HepG2 (cell line): ENCODE measurements around the gene FHDC1. TPM values are rescaled to one million over a fixed set of nuclear protein-coding genes. Genes with fewer than 3 reads are reported as not detected.

Experiments used
- MLXIP ChIP-seq: sonication (generic); formaldehyde crosslinking; IDR thresholded peaks from 2 replicates; pipeline ENCODE4 v1.9.0; 2021; ENCODE audit warnings: missing genetic modification reagents, borderline replicate concordance
- NFRKB ChIP-seq: fragments of 450-650 bp; IDR thresholded peaks from 2 replicates; pipeline ENCODE4 v1.6.1; 2017
- THAP11 ChIP-seq: IDR thresholded peaks from 2 replicates; pipeline ENCODE4 v1.6.1; 2016; ENCODE audit warnings: missing biosample characterization, missing genetic modification reagents
- ZBTB33 ChIP-seq: sonication (generic); formaldehyde crosslinking; IDR thresholded peaks from 2 replicates; pipeline ENCODE4 v1.4.0; 2020; ENCODE audit warnings: missing genetic modification reagents
- polyA plus RNA-seq, 8 experiments: library from polyadenylated mRNA; depleted of rRNA in 3 of 8; stranded (reverse) in 7 of 8; unstranded in 1 of 8; fragments of >200 nt; fragmentation: Illumina TruSeq in 4 of 8; extraction: Trizol in 4 of 8; gene quantifications; 2 replicates each; pipeline versions ENCODE4 v1.2.1 to v1.2.3, GENCODE V29; 2011 to 2016; ENCODE audit warnings: low read depth in 4 of 8, missing spikeins in 1 of 8, mixed read lengths in 1 of 8; ENCODE audit not compliant: insufficient read depth in 1 of 8
- total RNA-seq, 5 experiments: library from RNA; depleted of rRNA; stranded (reverse); fragments of >200 nt; fragmentation: Illumina TruSeq; extraction: Trizol; gene quantifications; 2 replicates each; pipeline ENCODE4 v1.2.3, GENCODE V29; 2016; ENCODE audit warnings: low read depth in 1 of 5
- TF ChIP-seq, protein P1 (sequence below): sonication (generic); formaldehyde crosslinking; IDR thresholded peaks from 2 replicates; pipeline ENCODE4 v1.4.0; 2020; ENCODE audit warnings: mild to moderate bottlenecking, missing genetic modification reagents

Gene FHDC1
- total and polyA plus RNA-seq, 2 of the 13 experiments (the other 11 are each of a cell fraction or from before 2014, with no cell fraction given) = 0.07 to 0.15 TPM

DNA sequence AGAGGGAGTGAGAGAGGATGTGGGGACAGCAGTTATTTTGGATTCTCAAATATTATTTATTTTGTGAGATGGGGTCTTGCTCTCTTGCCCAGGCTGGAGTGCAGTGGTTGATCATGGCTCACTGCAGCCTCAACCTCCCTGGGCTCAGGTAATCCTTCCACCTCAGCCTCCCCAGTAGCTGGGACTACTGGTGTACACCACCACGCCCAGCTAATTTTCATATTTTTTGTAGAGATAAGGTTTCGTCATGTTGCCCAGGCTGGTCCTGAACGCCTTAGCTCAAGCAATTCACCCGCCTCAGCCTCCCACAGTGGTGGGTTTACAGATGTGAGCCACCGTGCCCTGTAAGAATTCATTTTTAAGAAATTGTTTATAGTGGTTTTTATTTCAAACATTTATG, 61.2 kb downstream of the FHDC1 start (continued):
- TF ChIP-seq MLXIP (CRISPR knock-in tag) = no peak
- TF ChIP-seq THAP11 (CRISPR knock-in tag) = no peak
- no peak for TF ChIP-seq ZBTB33 (CRISPR knock-in tag)
- TF ChIP-seq NFRKB = no peak
- TF ChIP-seq, protein P1, sequence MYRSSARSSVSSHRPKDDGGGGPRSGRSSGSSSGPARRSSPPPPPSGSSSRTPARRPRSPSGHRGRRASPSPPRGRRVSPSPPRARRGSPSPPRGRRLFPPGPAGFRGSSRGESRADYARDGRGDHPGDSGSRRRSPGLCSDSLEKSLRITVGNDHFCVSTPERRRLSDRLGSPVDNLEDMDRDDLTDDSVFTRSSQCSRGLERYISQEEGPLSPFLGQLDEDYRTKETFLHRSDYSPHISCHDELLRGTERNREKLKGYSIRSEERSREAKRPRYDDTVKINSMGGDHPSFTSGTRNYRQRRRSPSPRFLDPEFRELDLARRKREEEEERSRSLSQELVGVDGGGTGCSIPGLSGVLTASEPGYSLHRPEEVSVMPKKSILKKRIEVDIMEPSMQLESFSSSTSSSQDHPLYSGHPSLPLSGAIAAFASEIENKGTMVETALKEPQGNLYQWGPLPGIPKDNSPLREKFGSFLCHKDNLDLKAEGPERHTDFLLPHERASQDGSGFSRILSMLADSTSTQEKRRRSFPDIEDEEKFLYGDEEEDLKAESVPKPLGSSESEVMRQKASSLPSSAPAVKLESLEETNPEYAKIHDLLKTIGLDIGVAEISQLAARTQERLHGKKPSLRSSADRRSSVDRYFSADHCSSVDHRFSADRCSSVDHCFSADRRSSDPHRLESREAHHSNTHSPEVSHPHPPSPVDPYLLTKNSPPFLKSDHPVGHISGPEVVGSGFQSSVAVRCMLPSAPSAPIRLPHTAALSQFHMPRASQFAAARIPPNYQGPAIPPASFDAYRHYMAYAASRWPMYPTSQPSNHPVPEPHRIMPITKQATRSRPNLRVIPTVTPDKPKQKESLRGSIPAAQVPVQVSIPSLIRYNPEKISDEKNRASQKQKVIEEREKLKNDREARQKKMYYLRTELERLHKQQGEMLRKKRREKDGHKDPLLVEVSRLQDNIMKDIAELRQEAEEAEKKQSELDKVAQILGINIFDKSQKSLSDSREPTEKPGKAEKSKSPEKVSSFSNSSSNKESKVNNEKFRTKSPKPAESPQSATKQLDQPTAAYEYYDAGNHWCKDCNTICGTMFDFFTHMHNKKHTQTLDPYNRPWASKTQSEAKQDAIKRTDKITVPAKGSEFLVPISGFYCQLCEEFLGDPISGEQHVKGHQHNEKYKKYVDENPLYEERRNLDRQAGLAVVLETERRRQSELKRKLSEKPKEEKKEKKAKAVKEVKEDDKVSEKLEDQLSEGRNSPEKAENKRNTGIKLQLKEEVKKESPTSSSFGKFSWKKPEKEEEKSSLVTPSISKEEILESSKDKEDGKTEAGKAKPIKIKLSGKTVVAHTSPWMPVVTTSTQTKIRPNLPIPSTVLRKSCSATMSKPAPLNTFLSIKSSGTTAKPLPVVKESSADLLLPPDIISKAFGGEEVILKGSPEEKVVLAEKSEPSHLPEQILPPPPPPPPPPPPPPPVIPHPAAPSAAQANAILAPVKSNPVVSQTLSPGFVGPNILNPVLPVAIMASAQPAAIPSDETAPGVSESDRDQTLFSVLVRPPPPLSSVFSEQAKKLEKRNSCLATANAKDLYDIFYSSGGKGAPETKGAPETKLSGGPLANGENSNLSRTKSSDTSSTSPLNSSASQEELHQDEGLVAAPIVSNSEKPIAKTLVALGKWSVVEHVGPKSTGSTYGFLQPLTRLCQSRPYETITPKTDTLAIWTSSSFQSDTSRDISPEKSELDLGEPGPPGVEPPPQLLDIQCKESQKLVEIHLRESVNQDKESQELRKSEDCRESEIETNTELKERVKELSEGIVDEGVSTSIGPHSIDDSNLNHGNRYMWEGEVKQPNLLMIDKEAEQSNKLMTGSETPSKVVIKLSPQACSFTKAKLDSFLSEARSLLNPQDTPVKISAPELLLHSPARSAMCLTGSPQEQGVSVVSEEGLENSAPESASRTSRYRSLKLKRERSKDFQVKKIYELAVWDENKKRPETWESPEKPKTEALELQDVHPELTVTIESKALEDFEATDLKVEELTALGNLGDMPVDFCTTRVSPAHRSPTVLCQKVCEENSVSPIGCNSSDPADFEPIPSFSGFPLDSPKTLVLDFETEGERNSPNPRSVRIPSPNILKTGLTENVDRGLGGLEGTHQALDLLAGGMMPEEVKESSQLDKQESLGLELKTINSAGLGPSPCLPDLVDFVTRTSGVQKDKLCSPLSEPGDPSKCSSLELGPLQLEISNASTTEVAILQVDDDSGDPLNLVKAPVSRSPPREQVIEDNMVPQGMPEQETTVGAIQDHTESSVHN (CRISPR knock-in tag) = no peak
